GM19397 (cell line): Measurements from ENCODE around the gene TRIP10.
"Not testable (repeated sequence)": the region's sequence is repeated elsewhere in the genome, so short reads cannot be mapped to it uniquely, and the experiment has no call there.

Experiments
- ATAC-seq: cut with Tn5 transposase; IDR thresholded peaks from one replicate; pipeline ENCODE4 v1.9.1; 2021; ENCODE audit warnings: mild to moderate bottlenecking, moderate library complexity; ENCODE audit not compliant: unreplicated experiment

The TRIP10 gene

DNA sequence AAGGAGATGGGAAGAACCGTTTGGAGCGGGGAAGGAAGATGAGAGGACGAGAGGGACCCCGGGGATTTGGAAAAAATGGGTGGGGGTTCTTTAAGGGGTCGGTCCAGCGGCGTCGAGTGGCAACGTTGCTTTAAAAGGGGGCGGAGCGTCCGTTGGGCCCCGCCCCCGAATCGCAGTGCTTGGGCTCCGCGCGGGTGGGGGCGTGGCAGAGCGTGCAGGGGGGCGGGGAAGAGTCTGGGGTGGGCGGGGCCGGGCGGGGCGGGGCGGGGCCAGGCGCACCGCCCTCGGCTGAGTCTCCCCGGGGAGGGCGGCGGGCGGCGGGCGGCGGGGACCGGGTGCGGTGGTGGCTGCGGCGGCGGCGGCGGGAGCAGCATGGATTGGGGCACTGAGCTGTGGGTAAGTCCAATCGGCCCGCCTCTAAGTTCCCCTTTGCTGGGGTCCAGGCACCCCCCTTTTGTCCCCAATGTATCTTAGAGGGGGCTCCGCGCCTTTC, at the start of gene TRIP10:
Gene TRIP10 (plus strand): TSS at position 291 of the 493 bp plus-strand sequence. CDS start 82 bp downstream, at position 373.
- ATAC-seq: no peak

- ATAC-seq: no peak
Measured at GRCh38 chr19:6690160-6690885, 49.2 kb upstream of the TRIP10 start.

DNA sequence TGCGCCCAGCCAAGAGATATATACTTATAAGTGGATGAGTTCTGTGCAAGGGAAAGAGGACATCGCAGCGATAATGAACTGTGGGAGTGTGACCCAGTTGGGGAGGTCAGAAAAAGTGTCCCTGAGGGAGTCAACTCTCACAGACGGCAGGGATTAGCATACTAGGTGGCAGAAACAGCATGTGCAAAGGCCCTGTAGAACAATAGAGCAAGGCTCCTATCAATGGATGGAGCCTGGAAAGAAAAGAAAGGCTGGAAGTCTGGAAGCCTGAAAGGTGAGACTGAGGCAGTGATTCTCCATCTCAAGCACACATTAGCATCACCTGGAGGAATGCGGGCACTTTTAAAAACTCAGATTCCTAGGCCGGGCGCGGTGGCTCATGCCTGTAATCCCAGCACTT, 48.1 kb upstream of the TRIP10 start:
- no peak for ATAC-seq

- ATAC-seq: no peak
Measured at GRCh38 chr19:6692027-6692426, 47.5 kb upstream of the TRIP10 start.

DNA sequence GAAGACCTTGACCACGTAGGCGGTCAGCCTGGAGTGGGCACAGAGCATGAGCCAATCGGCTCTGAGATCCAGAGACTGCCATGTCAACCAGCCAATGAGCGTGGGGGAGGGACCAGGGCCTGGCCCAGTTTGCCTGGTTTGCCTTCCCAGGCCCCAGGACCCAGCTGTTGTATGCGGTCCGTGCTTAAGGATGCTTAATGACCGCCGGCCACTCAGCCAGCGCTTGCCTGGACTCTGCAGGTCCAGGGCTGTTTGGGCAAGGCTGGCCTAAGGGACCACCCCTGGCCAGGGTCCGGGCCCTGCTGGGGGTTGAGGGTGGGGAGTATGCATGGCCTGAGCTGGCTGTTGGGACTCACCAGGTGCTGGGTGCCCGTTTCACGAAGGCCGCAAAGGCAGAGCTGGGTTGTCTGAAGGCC, 46.4 kb upstream of the TRIP10 start:
- no peak for ATAC-seq

- no peak for ATAC-seq
Measured at GRCh38 chr19:6693681-6694080, 45.8 kb upstream of the TRIP10 start.

DNA sequence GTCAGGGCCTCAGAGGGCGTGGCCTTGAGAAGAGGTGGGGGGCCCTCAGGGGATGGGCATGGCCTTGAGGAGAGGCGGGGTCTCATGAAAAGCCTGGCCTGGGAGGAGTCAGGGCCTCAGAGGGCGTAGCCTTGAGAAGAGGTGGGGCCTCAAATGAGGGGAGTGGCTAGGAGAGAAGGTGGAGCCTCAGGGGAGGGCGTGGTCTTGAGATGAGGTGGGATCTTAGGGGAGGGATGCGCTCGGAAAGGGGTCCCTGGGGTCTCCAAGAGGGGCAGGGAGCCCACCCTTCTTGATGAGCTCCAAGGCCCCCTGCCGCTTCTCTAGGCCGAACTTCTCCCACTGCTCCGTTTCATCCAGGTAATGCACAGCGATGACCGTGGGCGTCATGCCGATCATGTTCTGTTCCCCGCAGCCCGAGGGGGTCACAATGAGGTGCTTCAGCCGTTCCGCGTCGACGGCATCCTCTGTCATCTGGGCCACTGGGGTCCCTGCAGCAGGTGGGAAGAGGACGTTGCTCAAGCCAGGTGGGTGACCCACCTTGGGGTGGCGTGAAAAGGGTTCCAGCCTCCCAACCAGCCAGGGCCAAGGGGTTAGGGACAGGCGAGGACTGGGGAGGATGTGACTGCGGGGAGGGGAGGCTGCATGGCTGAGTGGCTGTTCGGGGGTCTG, 45.2 kb upstream of the TRIP10 start:
- no peak for ATAC-seq

DNA sequence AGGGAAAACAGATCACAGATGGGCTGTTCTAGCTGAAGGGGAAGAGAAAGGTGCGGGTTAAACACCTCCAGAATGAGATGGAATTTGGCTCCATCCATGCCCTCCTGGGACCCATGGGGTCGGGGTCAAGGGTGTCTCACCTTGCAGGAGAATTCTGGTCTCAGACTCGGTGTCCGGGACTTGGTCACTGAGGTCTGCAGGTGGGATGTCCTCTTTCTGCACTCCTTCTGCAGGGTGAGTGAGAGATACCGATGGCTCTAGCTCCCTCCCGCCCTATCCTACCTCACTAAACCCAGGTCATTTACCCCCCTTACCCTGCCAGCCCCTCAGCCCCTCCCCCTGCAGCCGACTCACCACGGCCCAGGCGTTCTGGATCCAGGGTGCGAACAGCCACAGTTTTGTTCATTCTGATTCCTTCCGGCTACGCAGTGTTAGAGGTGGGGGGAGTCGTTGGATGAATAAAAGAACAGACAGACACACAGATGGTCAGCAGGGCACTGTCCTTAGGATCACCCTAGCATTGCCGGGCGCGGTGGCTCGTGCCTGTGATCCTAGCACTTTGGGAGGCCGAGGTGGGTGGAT, 43.1 kb upstream of the TRIP10 start:
- no peak for ATAC-seq

GRCh38 chr19:6697291-6697690, 42.2 kb upstream of the TRIP10 start:
- no peak for ATAC-seq

- no peak for ATAC-seq
Measured at GRCh38 chr19:6699935-6700334, 39.5 kb upstream of the TRIP10 start.

- no peak for ATAC-seq
Measured at GRCh38 chr19:6700586-6701316, 38.7 kb upstream of the TRIP10 start.

GRCh38 chr19:6705931-6706632, 33.4 kb upstream of the TRIP10 start:
- no peak for ATAC-seq

- ATAC-seq: no peak
Measured at GRCh38 chr19:6706633-6706958, 32.9 kb upstream of the TRIP10 start.

- ATAC-seq: no peak
Measured at GRCh38 chr19:6707011-6707657, 32.3 kb upstream of the TRIP10 start.

DNA sequence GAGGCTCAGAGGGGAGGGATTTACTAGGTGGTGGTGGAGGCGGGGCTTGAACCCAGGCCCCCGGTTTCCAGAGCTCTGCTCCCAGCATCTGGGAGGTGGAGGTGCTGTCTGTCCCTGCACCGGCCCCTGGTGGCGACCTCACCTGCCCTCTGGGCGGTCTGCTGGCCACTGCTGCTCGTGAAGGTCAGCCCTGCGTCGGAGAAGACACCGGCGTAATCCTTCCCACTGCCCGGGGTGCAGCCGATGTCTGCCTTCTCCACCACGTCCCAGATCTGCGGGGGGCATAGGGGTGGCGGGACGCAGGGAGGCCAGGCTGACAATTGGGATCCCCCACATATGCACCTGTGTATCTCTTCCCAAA, 31.8 kb upstream of the TRIP10 start:
- no peak for ATAC-seq

DNA sequence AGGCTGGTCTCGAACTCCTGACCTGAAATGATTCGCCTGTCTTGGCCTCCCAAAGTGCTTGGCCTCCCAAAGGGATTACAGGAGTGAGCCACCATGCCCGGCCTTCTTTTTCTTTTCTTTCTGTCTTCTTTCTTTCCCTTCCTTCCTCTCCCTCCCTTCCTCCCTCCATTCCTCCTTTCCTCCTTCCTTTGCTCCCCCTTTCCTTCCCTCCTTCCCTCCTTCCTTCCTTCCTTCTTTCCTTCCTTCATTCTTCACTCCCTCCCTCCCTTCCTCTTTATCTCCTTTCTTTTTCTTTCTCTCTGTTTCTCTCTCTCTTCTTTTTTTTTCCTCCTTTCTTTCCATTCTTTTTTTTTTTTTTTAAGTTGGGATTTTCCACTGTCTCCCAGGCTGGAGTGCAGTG, 31.1 kb upstream of the TRIP10 start:
- ATAC-seq: no peak

DNA sequence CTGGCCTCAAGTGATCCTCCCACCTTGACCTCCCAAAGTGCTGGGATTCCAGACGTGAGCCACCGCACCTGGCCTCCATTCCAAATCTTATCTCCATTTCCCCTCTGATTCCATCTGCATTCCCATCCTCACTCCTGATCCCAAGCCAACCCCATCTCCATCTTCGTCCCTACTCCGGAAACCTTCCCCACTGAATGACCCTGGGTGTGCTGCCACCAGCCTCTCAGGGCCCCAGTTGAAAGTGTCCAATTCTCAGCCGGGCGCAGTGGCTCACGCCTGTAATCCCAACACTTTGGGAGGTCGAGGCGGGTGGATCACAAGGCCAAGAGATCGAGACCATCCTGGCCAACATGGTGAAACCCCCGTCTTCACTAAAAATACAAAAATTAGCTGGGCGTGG, 30.6 kb upstream of the TRIP10 start:
- ATAC-seq: not testable (repeated sequence)

GRCh38 chr19:6709549-6709948, 29.9 kb upstream of the TRIP10 start:
- no peak for ATAC-seq

- ATAC-seq: no peak
Measured at GRCh38 chr19:6710273-6711077, 29.0 kb upstream of the TRIP10 start.

GRCh38 chr19:6711078-6711361, 28.5 kb upstream of the TRIP10 start:
- ATAC-seq: no peak
